Cardiac fibroblast (primary cell): ENCODE data around the gene IQCE.
A peak's percentile ranks its signal among the peaks of the same experiment; 100 is the strongest.

Source experiments
- DNase-seq, 2 donors: peaks; one replicate each; pipeline versions ENCODE4 v3.0.0 to v3.0.0-alpha.2; 2010; ENCODE audit warnings: low read depth in 2 of 2
- H3K4me3 ChIP-seq, 2 donors: replicated peaks in 1 of 2; 1 replicate in 1 of 2; 2 replicates in 1 of 2; pipeline ENCODE4 v1.5.1; 2011; ENCODE audit warnings: low read depth in 2 of 2, low read length in 2 of 2, mild to moderate bottlenecking in 2 of 2, moderate library complexity in 1 of 2
- CTCF ChIP-seq: IDR thresholded peaks from one replicate; pipeline ENCODE4 v1.5.1; 2011; ENCODE audit warnings: low read depth, mild to moderate bottlenecking, low read length, inconsistent platforms

The IQCE gene

GRCh38 chr7:2525658-2526630 is 32.8 kb upstream of the IQCE start:
- no peak overlapping the region for H3K4me3 ChIP-seq
- no peak for TF ChIP-seq CTCF
- DNase-seq, result no peak

- TF ChIP-seq CTCF, result no peak
- no peak overlapping the region for H3K4me3 ChIP-seq
- DNase-seq, result no peak
Measured at GRCh38 chr7:2526659-2527504, 31.9 kb upstream of the IQCE start.

GRCh38 chr7:2527505-2528467 is 31.0 kb upstream of the IQCE start:
- no peak for TF ChIP-seq CTCF
- peak; percentile 53 to 77 for DNase-seq
- no peak overlapping the region for H3K4me3 ChIP-seq

- no peak for TF ChIP-seq CTCF
- no peak overlapping the region for H3K4me3 ChIP-seq
- no peak for DNase-seq
Measured at GRCh38 chr7:2528481-2529095, 30.2 kb upstream of the IQCE start.

GRCh38 chr7:2529161-2530070 is 29.4 kb upstream of the IQCE start:
- TF ChIP-seq CTCF, result no peak
- H3K4me3 ChIP-seq, result no peak overlapping the region
- DNase-seq, result peak; percentile 60 to 66
